Mesendoderm (in vitro differentiated cells): Measurements from ENCODE around the gene ACER1.
"Not testable (repeated sequence)": the region's sequence is repeated elsewhere in the genome, so short reads cannot be mapped to it uniquely, and the experiment has no call there.

Experiments
- DNase-seq: peaks from one replicate; pipeline ENCODE4 v3.0.0; 2013
- H2AK5ac ChIP-seq: 2 replicates; pipeline ENCODE4 v1.6.1; 2013; ENCODE audit warnings: low read length, inconsistent platforms
- H2BK120ac ChIP-seq: 2 replicates; pipeline ENCODE4 v1.6.1; 2013; ENCODE audit warnings: low read depth, mild to moderate bottlenecking, low read length, moderate library complexity, mixed read lengths
- H2BK15ac ChIP-seq: replicated peaks from 2 replicates; pipeline ENCODE4 v1.6.1; 2013; ENCODE audit warnings: low read depth, mild to moderate bottlenecking, moderate library complexity
- H2BK5ac ChIP-seq: 2 replicates; pipeline ENCODE4 v1.6.1; 2013; ENCODE audit warnings: low read length, inconsistent platforms
- H3K18ac ChIP-seq: 2 replicates; pipeline ENCODE4 v1.6.1; 2013; ENCODE audit warnings: mild to moderate bottlenecking, low read length, mixed read lengths
- H3K23ac ChIP-seq: one replicate; pipeline ENCODE4 v1.6.1; 2013; ENCODE audit warnings: low read length
- H3K27ac ChIP-seq: 2 replicates; pipeline ENCODE4 v1.5.1; 2013; ENCODE audit warnings: low read depth, mild to moderate bottlenecking, inconsistent platforms, low read length, moderate library complexity
- H3K27me3 ChIP-seq: 2 replicates; pipeline ENCODE4 v1.6.1; 2013; ENCODE audit warnings: low read length, control low read depth, mild to moderate bottlenecking, inconsistent platforms; ENCODE audit not compliant: insufficient read depth, poor library complexity
- H3K36me3 ChIP-seq: 2 replicates; pipeline ENCODE4 v1.6.1; 2013; ENCODE audit warnings: low read length, inconsistent platforms; ENCODE audit not compliant: control insufficient read depth, insufficient read depth
- H3K4ac ChIP-seq: one replicate; pipeline ENCODE4 v1.6.1; 2013; ENCODE audit warnings: low read depth, mild to moderate bottlenecking, low read length, moderate library complexity
- H3K4me1 ChIP-seq: 2 replicates; pipeline ENCODE4 v1.6.1; 2013; ENCODE audit warnings: low read depth, low read length, inconsistent platforms; ENCODE audit not compliant: control insufficient read depth
- H3K4me2 ChIP-seq: 2 replicates; pipeline ENCODE4 v1.6.1; 2013; ENCODE audit warnings: low read length
- H3K4me3 ChIP-seq: 2 replicates; pipeline ENCODE4 v1.5.1; 2013; ENCODE audit warnings: mild to moderate bottlenecking, low read length
- H3K56ac ChIP-seq: one replicate; pipeline ENCODE4 v1.6.1; 2013; ENCODE audit warnings: low read length
- H3K79me1 ChIP-seq: 2 replicates; pipeline ENCODE4 v1.6.1; 2013; ENCODE audit warnings: low read length, inconsistent platforms
- H3K79me2 ChIP-seq: 2 replicates; pipeline ENCODE4 v1.6.1; 2013; ENCODE audit warnings: mild to moderate bottlenecking, low read length; ENCODE audit not compliant: control insufficient read depth, insufficient read depth
- H3K9ac ChIP-seq: 2 replicates; pipeline ENCODE4 v1.6.1; 2013; ENCODE audit warnings: low read length, inconsistent platforms
- H4K5ac ChIP-seq: one replicate; pipeline ENCODE4 v1.6.1; 2013; ENCODE audit warnings: low read length
- H4K8ac ChIP-seq: one replicate; pipeline ENCODE4 v1.6.1; 2013; ENCODE audit warnings: low read depth, mild to moderate bottlenecking, control low read depth, low read length, moderate library complexity
- WGBS: extraction: QIAGEN DNeasy Blood & Tissue Kit; methylation state at CpG from one replicate; pipeline ENCODE4 v1.1.7; 2013; ENCODE audit warnings: low lambda C conversion rate, missing lambda C conversion rate; ENCODE audit not compliant: insufficient coverage; ENCODE audit errors: extremely low coverage; 5-methylcytosine and 5-hydroxymethylcytosine counted together

Gene ACER1

DNA sequence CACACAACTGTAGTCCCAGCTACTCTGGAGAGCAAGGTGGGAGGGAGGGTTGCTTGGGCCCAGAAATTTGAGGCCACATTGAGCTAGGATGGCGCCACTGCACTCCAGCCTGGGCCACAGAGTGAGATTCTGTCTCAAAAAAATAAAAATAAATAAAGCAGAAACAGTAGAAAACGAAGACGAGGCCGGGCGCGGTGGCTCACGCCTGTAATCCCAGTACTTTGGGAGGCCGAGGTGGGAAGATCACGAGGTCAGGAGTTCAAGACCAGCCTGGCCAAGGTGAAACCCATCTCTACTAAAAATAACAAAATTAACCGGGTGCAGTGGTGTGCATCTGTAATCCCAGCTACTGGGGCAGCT is 27.4 kb upstream of the ACER1 start:
- not testable (repeated sequence) for H4K5ac ChIP-seq, H3K27me3 ChIP-seq, H3K79me2 ChIP-seq, H3K27ac ChIP-seq, DNase-seq, H3K4me2 ChIP-seq, H3K79me1 ChIP-seq, H3K4me3 ChIP-seq, H3K4ac ChIP-seq, H2BK120ac ChIP-seq, H2AK5ac ChIP-seq, H2BK5ac ChIP-seq, H3K36me3 ChIP-seq, H3K23ac ChIP-seq, H4K8ac ChIP-seq, H3K56ac ChIP-seq, H2BK15ac ChIP-seq, H3K18ac ChIP-seq, H3K4me1 ChIP-seq, H3K9ac ChIP-seq
- WGBS = no CpG with 5 or more reads among the region's 10 CpGs

DNA sequence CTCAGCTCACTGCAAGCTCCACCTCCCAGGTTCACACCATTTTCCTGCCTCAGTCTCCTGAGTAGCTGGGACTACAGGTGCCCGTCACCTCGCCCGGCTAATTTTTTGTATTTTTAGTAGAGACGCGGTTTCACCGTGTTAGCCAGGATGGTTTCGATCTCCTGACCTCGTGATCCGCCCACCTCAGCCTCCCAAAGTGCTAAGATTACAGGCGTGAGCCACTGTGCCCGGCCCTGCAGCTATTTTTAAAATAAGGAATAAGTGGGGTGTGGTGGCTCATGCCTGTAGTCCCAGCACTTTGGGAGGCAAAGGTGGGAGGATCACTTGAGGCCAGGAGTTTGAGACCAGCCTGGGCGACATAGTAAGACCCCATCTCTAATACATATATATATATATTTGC is 27.0 kb upstream of the ACER1 start:
- no CpG with 5 or more reads among the region's 12 CpGs for WGBS
- not testable (repeated sequence) for H3K4ac ChIP-seq

GRCh38 chr19:6359568-6360341 is 26.3 kb upstream of the ACER1 start:
- Histone ChIP-seq H2BK5ac (no peak overlapping the region), H2BK120ac (no peak overlapping the region), H4K8ac (no peak overlapping the region), H4K5ac (no peak overlapping the region), H3K4me2 (no peak overlapping the region), H3K18ac (no peak overlapping the region), H2BK15ac (no peak overlapping the region), H3K36me3 (no peaks in the 10 kb centered on the region), H3K27me3 (no peaks in the 10 kb centered on the region), H3K9ac (no peak overlapping the region), H3K27ac (no peak overlapping the region), H3K79me2 (no peaks in the 10 kb centered on the region), H3K56ac (no peak overlapping the region), H3K23ac (no peak overlapping the region), H3K4me1 (no peaks in the 10 kb centered on the region), H3K4ac (no peak overlapping the region), H3K79me1 (no peaks in the 10 kb centered on the region), H2AK5ac (no peak overlapping the region), H3K4me3 (no peak overlapping the region)
- no peak for DNase-seq
- no CpG with 5 or more reads among the region's 5 CpGs for WGBS

More for the DNA sequence above, 27.0 kb upstream of the ACER1 start:
- H3K27ac ChIP-seq, H2AK5ac ChIP-seq, H3K27me3 ChIP-seq, H3K18ac ChIP-seq, DNase-seq, H3K4me1 ChIP-seq, H3K4me3 ChIP-seq, H4K8ac ChIP-seq, H3K23ac ChIP-seq, H2BK15ac ChIP-seq, H3K79me1 ChIP-seq, H3K4me2 ChIP-seq, H3K9ac ChIP-seq, H2BK120ac ChIP-seq, H2BK5ac ChIP-seq, H3K36me3 ChIP-seq, H3K56ac ChIP-seq, H4K5ac ChIP-seq, H3K79me2 ChIP-seq: not testable (repeated sequence)

GRCh38 chr19:6358003-6358402 is 24.6 kb upstream of the ACER1 start:
- Histone ChIP-seq H3K27me3 (no peaks in the 10 kb centered on the region), H4K8ac (no peak overlapping the region), H3K79me1 (no peaks in the 10 kb centered on the region), H3K27ac (no peak overlapping the region), H3K18ac (no peak overlapping the region), H3K4me2 (no peak overlapping the region), H3K23ac (no peak overlapping the region), H3K4me1 (no peaks in the 10 kb centered on the region), H3K9ac (no peak overlapping the region), H3K4me3 (no peak overlapping the region), H3K4ac (no peak overlapping the region), H2BK120ac (no peak overlapping the region), H2BK5ac (no peak overlapping the region), H3K36me3 (no peaks in the 10 kb centered on the region), H2BK15ac (no peak overlapping the region), H2AK5ac (no peak overlapping the region), H3K79me2 (no peaks in the 10 kb centered on the region), H3K56ac (no peak overlapping the region), H4K5ac (no peak overlapping the region)
- no CpG with 5 or more reads among the region's 9 CpGs for WGBS
- DNase-seq = no peak

- no peaks in the 10 kb centered on the region for H3K4me1 ChIP-seq
- no CpG with 5 or more reads among the region's 14 CpGs for WGBS
Observed at GRCh38 chr19:6357174-6357573, 23.8 kb upstream of the ACER1 start.

More at GRCh38 chr19:6357174-6357573, 23.8 kb upstream of the ACER1 start:
- H3K27me3 ChIP-seq = no peaks in the 10 kb centered on the region
- DNase-seq = no peak
- no peaks in the 10 kb centered on the region for H3K79me2 ChIP-seq
- H3K79me1 ChIP-seq = no peaks in the 10 kb centered on the region
- no peaks in the 10 kb centered on the region for H3K36me3 ChIP-seq
- H2BK15ac ChIP-seq = no peak overlapping the region
- H3K27ac ChIP-seq = no peak overlapping the region
- H3K4me3 ChIP-seq = no peak overlapping the region
- no peak overlapping the region for H4K5ac ChIP-seq
- H2BK5ac ChIP-seq = no peak overlapping the region
- no peak overlapping the region for H2AK5ac ChIP-seq
- no peak overlapping the region for H3K23ac ChIP-seq
- no peak overlapping the region for H3K4ac ChIP-seq
- H3K4me2 ChIP-seq = no peak overlapping the region
- H3K9ac ChIP-seq = no peak overlapping the region
- H4K8ac ChIP-seq = no peak overlapping the region
- no peak overlapping the region for H2BK120ac ChIP-seq
- no peak overlapping the region for H3K56ac ChIP-seq
- no peak overlapping the region for H3K18ac ChIP-seq
